SJSA1 (cell line): Measurements from ENCODE around the gene SH3RF3. TPM values are rescaled to one million over a fixed set of nuclear protein-coding genes. Genes with fewer than 3 reads are reported as not detected.
A peak's percentile ranks its signal among the peaks of the same experiment; 100 is the strongest.

Experiments
- DNase-seq, 2 experiments: peaks; one replicate each; pipeline ENCODE4 v3.0.0-alpha.2; 2015 to 2020; ENCODE audit warnings: low spot score in 2 of 2, low read depth in 1 of 2
- H3K27ac ChIP-seq: fragments of 250-450 bp; sonication (Bioruptor Pico); 2 replicates; pipeline ENCODE4 v1.5.1; 2020; ENCODE audit warnings: mild to moderate bottlenecking, moderate library complexity
- H3K27me3 ChIP-seq: fragments of 250-450 bp; sonication (Bioruptor Pico); replicated peaks from 2 replicates; pipeline ENCODE4 v1.5.1; 2020; ENCODE audit warnings: mild to moderate bottlenecking, moderate library complexity
- H3K36me3 ChIP-seq: fragments of 250-450 bp; sonication (Bioruptor Pico); 2 replicates; pipeline ENCODE4 v1.5.1; 2020; ENCODE audit warnings: mild to moderate bottlenecking
- H3K4me1 ChIP-seq: fragments of 250-450 bp; sonication (Bioruptor Pico); replicated peaks from 2 replicates; pipeline ENCODE4 v1.6.1; 2021; ENCODE audit warnings: mild to moderate bottlenecking
- H3K4me3 ChIP-seq: fragments of 250-450 bp; sonication (Bioruptor Pico); 2 replicates; pipeline ENCODE4 v1.5.1; 2020; ENCODE audit warnings: mild to moderate bottlenecking
- H3K9me3 ChIP-seq: fragments of 250-450 bp; sonication (Bioruptor Pico); replicated peaks from 2 replicates; pipeline ENCODE4 v1.5.1; 2020; ENCODE audit warnings: mild to moderate bottlenecking
- total RNA-seq: library from RNA; depleted of rRNA; stranded (reverse); fragments of >200 nt; shearing (Covaris generic); gene quantifications from 2 replicates; pipeline ENCODE4 v1.2.3, GENCODE V29; 2014

SH3RF3 gene
- total RNA-seq, 1 experiment from 2014 or later, result 6.1 TPM

GRCh38 chr2:109435066-109435690, 306.2 kb downstream of the SH3RF3 start:
- Histone ChIP-seq H3K9me3 (no peaks in the 10 kb centered on the region), H3K27me3 (no peaks in the 10 kb centered on the region), H3K4me1 (peaks cover 11% of the 10 kb centered on the region), H3K36me3 (0 out of 2 replicates have a peak, but pooled peaks cover 3% of the 10 kb centered on the region), H3K27ac (no peak overlapping the region), H3K4me3 (no peak overlapping the region)
- no peak for DNase-seq

DNA sequence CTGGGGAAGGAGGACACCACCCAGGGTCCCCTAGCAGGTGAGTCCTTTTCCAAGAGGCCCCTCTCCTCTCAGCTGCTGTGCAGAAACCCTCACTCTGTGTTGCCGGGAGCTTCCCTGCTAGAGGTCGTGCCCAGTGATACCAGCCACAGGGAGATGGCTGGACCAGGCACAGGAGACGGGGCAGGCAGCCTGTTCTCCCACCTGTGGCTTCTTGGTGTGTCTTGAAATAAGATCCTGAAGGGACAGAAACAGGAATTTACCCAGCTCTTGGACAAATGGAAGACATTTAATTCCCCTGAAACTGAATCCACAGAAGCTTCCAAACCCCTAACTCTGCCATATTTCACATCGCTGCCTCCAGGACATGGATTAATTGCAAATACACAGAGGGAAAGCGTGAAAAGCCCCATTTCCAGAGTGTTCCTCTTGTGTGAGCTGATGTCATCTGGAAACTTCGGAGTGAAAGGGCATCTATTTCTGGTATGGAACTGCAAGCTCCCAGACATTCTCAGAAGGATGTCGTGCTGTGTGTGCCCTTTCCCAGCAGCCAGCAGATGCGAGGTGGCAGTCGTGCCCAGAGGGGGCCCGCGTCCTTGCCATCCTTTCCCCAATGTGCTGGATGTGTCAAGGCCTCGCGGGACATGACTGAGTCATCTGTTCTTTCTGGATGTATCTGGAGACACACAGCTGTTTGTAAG, 307.0 kb downstream of the SH3RF3 start:
- Histone ChIP-seq H3K27ac (no peak overlapping the region), H3K4me1 (peaks cover 11% of the 10 kb centered on the region), H3K4me3 (no peak overlapping the region), H3K27me3 (no peaks in the 10 kb centered on the region), H3K36me3 (peaks cover 3% of the 10 kb centered on the region; the same call in 1 of the 2 replicates), H3K9me3 (no peaks in the 10 kb centered on the region)
- DNase-seq, result no peak

DNA sequence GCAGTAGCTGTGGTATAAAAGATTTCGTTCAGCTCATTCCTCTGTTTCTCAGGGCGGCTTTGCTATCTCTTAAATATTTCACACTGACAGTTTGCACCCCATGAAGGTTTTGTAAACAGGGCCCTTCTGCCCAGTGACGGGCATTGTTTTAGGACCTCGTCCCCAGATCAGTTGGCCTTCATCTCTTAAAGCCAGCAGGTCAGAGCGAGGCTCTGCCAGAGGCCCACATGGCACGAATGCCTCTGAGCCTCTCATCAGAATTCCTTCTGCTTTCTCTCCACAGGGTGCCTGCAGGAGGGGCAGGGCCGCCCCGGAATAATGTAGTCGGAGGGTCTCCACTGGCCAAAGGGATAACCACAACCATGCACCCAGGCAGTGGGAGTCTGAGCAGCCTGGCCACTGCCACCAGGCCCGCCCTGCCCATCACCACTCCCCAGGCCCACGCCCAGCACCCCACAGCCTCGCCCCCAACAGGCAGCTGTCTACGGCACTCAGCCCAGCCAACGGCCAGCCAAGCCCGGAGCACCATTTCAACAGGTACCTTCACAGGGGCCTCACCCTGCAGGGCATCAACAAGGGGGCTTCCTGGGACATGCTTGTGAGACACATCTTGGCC, 307.7 kb downstream of the SH3RF3 start:
- Histone ChIP-seq H3K36me3 (peaks cover 10% of the 10 kb centered on the region; the same call in 1 of the 2 replicates), H3K27ac (no peak overlapping the region), H3K27me3 (no peaks in the 10 kb centered on the region), H3K4me1 (peaks cover 11% of the 10 kb centered on the region), H3K4me3 (no peak overlapping the region), H3K9me3 (no peaks in the 10 kb centered on the region)
- DNase-seq, result no peak

DNA sequence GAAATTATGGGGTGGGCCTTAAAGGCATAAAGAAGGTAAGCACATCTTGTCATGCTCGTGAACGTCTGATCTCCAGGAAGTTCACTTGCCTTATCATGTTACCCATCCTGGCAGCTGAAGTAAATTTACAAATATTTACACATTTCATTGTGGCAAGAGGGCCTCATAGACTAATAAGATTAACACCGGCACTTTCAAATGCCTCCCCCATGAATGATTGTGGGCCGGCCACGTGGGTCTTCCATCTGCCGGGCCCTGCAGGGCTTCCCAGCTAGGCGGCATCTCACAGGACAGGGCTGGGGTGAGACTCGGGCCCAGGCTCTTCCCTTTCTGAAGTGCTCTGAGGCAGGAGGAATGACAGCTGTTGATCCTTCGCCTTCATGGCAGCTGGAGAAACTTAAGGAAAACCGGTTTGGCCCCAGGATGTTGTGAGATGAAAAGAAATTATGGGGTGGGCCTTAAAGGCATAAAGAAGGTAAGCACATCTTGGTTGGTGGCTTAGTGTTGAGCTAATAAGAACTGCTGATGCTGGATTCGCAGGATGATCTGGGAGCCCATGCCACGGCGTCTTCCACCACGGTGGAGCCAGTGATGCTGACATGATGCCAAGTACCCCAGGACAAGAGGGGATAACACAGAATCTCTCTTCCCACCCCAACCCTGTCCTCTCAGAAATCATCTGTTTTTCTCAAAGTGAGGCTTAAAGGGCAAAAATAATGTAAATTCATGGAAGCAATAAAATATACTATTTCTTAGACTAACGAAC, 308.5 kb downstream of the SH3RF3 start:
- DNase-seq, result no peak

GRCh38 chr2:109438146-109438545, 309.1 kb downstream of the SH3RF3 start:
- Histone ChIP-seq H3K27ac (no peak overlapping the region), H3K27me3 (no peaks in the 10 kb centered on the region), H3K9me3 (no peaks in the 10 kb centered on the region), H3K36me3 (peaks cover 12% of the 10 kb centered on the region; the same call in 1 of the 2 replicates), H3K4me1 (peaks cover 11% of the 10 kb centered on the region), H3K4me3 (no peak overlapping the region)
- DNase-seq, result no peak

More for the DNA sequence above, 308.5 kb downstream of the SH3RF3 start:
- Histone ChIP-seq H3K36me3 (peaks cover 10% of the 10 kb centered on the region; the same call in 1 of the 2 replicates), H3K4me1 (peaks cover 11% of the 10 kb centered on the region), H3K9me3 (no peaks in the 10 kb centered on the region), H3K27me3 (no peaks in the 10 kb centered on the region), H3K27ac (no peak overlapping the region), H3K4me3 (no peak overlapping the region)

DNA sequence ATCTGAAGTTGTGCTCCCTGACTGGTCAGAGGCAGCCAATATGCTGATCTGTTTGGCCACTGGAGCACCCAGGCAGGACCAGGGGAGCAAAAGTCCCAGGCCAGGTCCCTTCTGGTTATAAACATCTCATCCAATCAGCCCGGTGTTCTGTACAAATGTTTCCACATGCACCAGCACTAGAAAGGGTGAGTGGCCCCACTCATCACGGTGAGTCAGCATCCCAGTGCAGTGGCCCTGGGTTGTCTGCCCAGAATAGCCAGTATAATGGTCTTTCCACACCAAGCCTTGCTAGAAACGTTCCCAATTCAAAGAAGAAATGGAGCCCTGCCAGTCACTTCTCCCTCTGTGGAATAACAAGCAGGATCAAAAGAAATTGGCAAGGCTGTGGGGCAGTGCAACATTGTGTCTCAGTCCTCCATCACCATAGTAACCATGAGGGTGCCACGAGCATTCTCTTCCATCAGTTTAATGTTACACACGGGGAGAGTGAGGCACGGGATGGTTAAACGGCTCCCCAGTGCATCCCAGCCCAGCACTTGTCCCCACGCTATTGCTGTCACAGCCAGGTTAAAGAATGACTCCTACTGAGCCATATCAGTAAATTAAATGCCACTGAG, 309.9 kb downstream of the SH3RF3 start:
- Histone ChIP-seq H3K36me3 (peaks cover 14% of the 10 kb centered on the region; the same call in 1 of the 2 replicates), H3K27ac (0 out of 2 replicates have a peak overlapping the region, but pooled peaks have one; percentile 8), H3K9me3 (no peaks in the 10 kb centered on the region), H3K27me3 (no peaks in the 10 kb centered on the region), H3K4me3 (no peak overlapping the region), H3K4me1 (peaks cover 11% of the 10 kb centered on the region)
- no peak for DNase-seq

DNA sequence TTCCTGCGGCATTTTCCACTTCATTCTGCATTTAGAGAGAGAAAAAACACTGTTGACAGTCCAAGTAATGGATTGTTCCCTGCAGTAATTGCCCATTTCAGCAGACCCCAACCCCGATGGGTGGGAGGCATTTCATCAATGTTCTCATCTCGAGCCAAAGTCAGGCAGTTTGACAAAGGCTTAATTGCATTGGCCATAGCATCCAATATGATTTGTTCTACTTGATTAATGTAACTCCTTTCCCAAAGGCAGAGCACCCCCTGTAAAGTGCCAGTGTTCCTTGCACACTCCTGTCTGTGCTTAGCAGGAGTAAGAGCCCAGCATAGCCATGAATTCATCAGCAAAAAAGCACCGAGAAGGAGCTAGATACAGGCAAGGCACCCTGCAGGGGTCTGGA, 310.4 kb downstream of the SH3RF3 start:
- peaks cover 11% of the 10 kb centered on the region for H3K4me1 ChIP-seq
- H3K4me3 ChIP-seq, result no peak overlapping the region
- DNase-seq, result no peak
- no peak overlapping the region for H3K27ac ChIP-seq
- H3K9me3 ChIP-seq, result no peaks in the 10 kb centered on the region; the same call in 1 of the 2 replicates
- no peaks in the 10 kb centered on the region for H3K27me3 ChIP-seq
- H3K36me3 ChIP-seq, result peaks cover 14% of the 10 kb centered on the region; the same call in 1 of the 2 replicates

- no peak overlapping the region for H3K4me3 ChIP-seq
- H3K27me3 ChIP-seq, result no peaks in the 10 kb centered on the region
- H3K4me1 ChIP-seq, result peaks cover 11% of the 10 kb centered on the region
- H3K9me3 ChIP-seq, result no peaks in the 10 kb centered on the region; the same call in 1 of the 2 replicates
- DNase-seq, result no peak
- no peak overlapping the region for H3K27ac ChIP-seq
- H3K36me3 ChIP-seq, result peaks cover 14% of the 10 kb centered on the region; the same call in 1 of the 2 replicates
Observed at GRCh38 chr2:109439986-109440385, 311.0 kb downstream of the SH3RF3 start.

DNA sequence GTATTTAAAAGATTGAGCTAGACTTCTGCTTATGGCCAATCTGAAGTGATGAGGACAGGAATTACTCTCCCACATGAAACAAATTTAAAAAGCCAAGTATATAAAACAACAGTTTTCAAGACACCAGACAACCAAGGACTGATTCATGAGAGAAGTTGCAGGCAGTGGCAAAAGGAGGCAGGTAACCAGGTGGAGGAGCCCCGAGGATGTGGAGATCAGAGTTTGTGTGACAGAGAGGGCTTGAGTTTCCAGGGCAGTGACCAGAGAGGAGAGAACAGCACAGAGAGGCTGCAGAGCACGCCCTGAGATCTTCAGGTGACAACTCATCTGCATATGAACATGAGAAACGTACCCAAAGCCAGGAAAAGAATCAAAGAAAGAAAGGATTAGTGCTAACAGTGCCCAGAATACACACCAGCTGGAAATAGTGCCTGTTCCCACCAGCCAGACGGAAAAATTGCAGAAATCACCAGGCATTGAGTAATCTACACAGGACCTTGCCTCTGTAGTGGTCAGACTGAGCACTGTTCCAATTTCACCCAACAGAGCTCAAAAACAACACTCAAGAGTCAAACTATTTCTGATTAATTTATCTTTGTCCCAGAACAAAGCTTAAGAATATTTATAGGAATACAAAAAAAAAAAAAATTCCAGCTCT, 311.6 kb downstream of the SH3RF3 start:
- no peak for DNase-seq
- Histone ChIP-seq H3K9me3 (no peaks in the 10 kb centered on the region; the same call in 1 of the 2 replicates), H3K36me3 (peaks cover 14% of the 10 kb centered on the region; the same call in 1 of the 2 replicates), H3K27ac (no peak overlapping the region), H3K27me3 (no peaks in the 10 kb centered on the region), H3K4me1 (peaks cover 11% of the 10 kb centered on the region), H3K4me3 (no peak overlapping the region)

- Histone ChIP-seq H3K27me3 (no peaks in the 10 kb centered on the region), H3K36me3 (peaks cover 14% of the 10 kb centered on the region; the same call in 1 of the 2 replicates), H3K27ac (no peak overlapping the region), H3K4me3 (no peak overlapping the region), H3K4me1 (peaks cover 27% of the 10 kb centered on the region), H3K9me3 (no peaks in the 10 kb centered on the region; the same call in 1 of the 2 replicates)
- no peak for DNase-seq
Observed at GRCh38 chr2:109442715-109443319, 313.8 kb downstream of the SH3RF3 start.

DNA sequence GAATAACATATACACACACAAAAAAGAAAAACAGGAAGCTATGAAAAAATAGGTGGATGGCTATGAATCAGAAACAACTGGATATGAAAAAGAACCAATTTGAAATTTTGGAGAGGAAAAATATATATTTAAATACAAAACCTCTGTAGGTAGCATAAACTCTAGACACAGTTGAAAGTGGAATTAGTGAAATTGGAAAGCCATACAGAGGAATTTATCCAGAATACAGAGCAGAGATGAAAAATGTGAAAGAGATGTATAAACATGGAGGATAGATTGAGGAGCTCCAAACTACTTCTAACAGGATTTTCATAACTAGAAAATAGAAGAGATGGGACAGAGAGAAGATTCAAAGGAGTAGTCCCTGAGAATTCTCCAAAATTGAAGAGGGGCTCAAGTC, 315.9 kb downstream of the SH3RF3 start:
- no peak overlapping the region for H3K27ac ChIP-seq
- no peak for DNase-seq
- H3K4me3 ChIP-seq, result no peak overlapping the region
- H3K36me3 ChIP-seq, result peaks cover 17% of the 10 kb centered on the region
- H3K4me1 ChIP-seq, result peaks cover 21% of the 10 kb centered on the region
- no peaks in the 10 kb centered on the region; the same call in 1 of the 2 replicates for H3K9me3 ChIP-seq
- no peaks in the 10 kb centered on the region for H3K27me3 ChIP-seq
